Measurements from ENCODE around the gene SPOCK3. TPM values are rescaled to one million over a fixed set of nuclear protein-coding genes. Genes with fewer than 3 reads are reported as not detected.

The SPOCK3 gene
- total RNA-seq, 2 donors from 2014 or later = 21.1 to 22.5 TPM

DNA sequence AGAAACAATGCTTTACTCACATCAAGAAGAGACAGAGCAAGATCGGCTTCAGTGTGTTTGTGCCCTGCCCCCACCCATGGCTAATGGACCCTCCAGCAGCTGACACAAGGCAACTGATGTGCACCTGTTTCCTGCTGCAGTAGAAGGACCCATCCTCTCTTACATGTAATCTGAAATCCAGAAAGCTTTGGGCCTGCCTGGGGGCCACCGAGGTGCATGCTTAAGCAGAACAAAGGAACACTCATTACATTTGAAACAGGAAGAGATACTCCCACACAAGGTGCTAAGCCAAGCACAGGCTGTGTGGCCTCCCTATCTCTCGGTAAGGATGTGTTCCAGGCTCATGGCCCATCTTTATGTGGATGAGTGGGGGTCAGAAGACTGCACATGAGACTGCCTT lies 338.0 kb downstream of the SPOCK3 start:
- H3K27me3 ChIP-seq (ENCODE audit: control insufficient read depth, insufficient read depth, low read length, poor library complexity, severe bottlenecking) = no peaks in the 10 kb centered on the region
- H3K9me3 ChIP-seq (ENCODE audit: control insufficient read depth, low read length) = no peaks in the 10 kb centered on the region
- no peak for DNase-seq
- H3K27me3 Mint-ChIP-seq (ENCODE audit: insufficient read depth) = no peaks in the 10 kb centered on the region
- TF ChIP-seq, protein P1, sequence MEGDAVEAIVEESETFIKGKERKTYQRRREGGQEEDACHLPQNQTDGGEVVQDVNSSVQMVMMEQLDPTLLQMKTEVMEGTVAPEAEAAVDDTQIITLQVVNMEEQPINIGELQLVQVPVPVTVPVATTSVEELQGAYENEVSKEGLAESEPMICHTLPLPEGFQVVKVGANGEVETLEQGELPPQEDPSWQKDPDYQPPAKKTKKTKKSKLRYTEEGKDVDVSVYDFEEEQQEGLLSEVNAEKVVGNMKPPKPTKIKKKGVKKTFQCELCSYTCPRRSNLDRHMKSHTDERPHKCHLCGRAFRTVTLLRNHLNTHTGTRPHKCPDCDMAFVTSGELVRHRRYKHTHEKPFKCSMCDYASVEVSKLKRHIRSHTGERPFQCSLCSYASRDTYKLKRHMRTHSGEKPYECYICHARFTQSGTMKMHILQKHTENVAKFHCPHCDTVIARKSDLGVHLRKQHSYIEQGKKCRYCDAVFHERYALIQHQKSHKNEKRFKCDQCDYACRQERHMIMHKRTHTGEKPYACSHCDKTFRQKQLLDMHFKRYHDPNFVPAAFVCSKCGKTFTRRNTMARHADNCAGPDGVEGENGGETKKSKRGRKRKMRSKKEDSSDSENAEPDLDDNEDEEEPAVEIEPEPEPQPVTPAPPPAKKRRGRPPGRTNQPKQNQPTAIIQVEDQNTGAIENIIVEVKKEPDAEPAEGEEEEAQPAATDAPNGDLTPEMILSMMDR (conservative IDR thresholded peaks at IDR 0.05) = no peak
- no peak overlapping the region for H3K4me3 Mint-ChIP-seq
- peaks cover 9% of the 10 kb centered on the region for H3K4me1 Mint-ChIP-seq
- H3K27ac ChIP-seq (ENCODE audit: low read depth, low read length) = no peak overlapping the region
- no peaks in the 10 kb centered on the region for H3K9me3 Mint-ChIP-seq
- no peak overlapping the region for H3K4me3 ChIP-seq (ENCODE audit: low read length)
- H3K27ac Mint-ChIP-seq = no peak overlapping the region
- no peaks in the 10 kb centered on the region for H3K4me1 ChIP-seq (ENCODE audit: control insufficient read depth, insufficient read depth, low read length)
- 86 to 100% methylated on average over 1 to 3 of the region's 3 CpGs for WGBS, 2 experiments (ENCODE audit: insufficient coverage in 1 of 2, insufficient read length in 1 of 2)
- no peaks in the 10 kb centered on the region for H3K36me3 Mint-ChIP-seq (ENCODE audit: low read depth)
- H3K9ac ChIP-seq (ENCODE audit: extremely low read depth, low read length, poor library complexity, severe bottlenecking) = no peak overlapping the region
- H3K36me3 ChIP-seq (ENCODE audit: control insufficient read depth, insufficient read depth, low read length) = no peaks in the 10 kb centered on the region

DNA sequence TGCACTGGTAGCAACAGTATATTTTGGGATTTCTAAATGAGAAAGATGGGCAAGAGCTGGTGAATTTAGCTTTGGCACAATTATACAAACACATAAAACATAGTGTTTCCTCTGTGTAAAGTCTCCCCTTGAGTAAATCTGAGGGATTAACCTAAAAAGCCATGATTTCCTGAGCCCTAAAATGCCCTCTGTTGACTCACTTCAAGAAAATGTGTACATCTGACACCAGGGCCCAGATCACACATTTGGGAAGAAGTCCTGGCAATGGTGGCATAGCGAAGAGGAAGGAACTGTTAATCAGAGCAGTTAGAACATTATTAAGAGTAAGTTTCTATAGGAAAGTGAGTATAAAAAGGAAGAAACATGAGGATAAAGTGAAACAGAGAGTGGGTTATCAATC lies 338.5 kb downstream of the SPOCK3 start:
- Histone ChIP-seq H3K9ac (ENCODE audit: extremely low read depth, low read length, poor library complexity, severe bottlenecking) (no peak overlapping the region), H3K27me3 (ENCODE audit: control insufficient read depth, insufficient read depth, low read length, poor library complexity, severe bottlenecking) (no peaks in the 10 kb centered on the region), H3K4me3 (ENCODE audit: low read length) (no peak overlapping the region), H3K36me3 (ENCODE audit: control insufficient read depth, insufficient read depth, low read length) (no peaks in the 10 kb centered on the region), H3K9me3 (ENCODE audit: control insufficient read depth, low read length) (no peaks in the 10 kb centered on the region), H3K4me1 (ENCODE audit: control insufficient read depth, insufficient read depth, low read length) (no peaks in the 10 kb centered on the region), H3K27ac (ENCODE audit: low read depth, low read length) (no peak overlapping the region)
- Mint-ChIP-seq H3K27me3 (ENCODE audit: insufficient read depth) (no peaks in the 10 kb centered on the region), H3K36me3 (ENCODE audit: low read depth) (no peaks in the 10 kb centered on the region), H3K4me1 (peaks cover 9% of the 10 kb centered on the region), H3K9me3 (no peaks in the 10 kb centered on the region), H3K4me3 (no peak overlapping the region), H3K27ac (no peak overlapping the region)
- WGBS, 2 experiments (ENCODE audit: insufficient coverage in 1 of 2, insufficient read length in 1 of 2) = 98 to 100% methylated on average over 1 of the region's 1 CpG
- DNase-seq = no peak
- TF ChIP-seq, protein P1 (conservative IDR thresholded peaks at IDR 0.05) = no peak

DNA sequence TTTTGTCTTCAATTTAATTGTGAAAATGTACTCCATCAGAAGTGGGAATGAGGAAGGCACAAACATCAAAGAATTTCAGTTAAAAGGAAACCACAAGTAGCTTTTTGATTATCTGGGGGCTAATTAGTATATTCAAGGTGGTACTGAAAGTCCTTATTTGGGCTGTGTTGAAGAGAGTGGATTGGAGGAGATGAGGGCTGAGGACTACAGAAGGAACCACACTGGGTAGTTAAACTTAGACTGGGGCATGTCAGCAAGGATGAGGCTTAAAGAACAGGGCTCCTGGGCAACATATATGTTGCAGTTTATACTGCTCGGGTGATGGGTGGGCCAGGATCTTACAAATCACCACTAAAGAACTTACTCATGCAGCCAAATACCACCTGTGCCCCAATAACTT lies 346.8 kb downstream of the SPOCK3 start:
- Histone ChIP-seq H3K27ac (ENCODE audit: low read depth, low read length) (no peak overlapping the region), H3K27me3 (ENCODE audit: control insufficient read depth, insufficient read depth, low read length, poor library complexity, severe bottlenecking) (no peaks in the 10 kb centered on the region), H3K4me1 (ENCODE audit: control insufficient read depth, insufficient read depth, low read length) (peaks cover 4% of the 10 kb centered on the region), H3K4me3 (ENCODE audit: low read length) (no peak overlapping the region), H3K36me3 (ENCODE audit: control insufficient read depth, insufficient read depth, low read length) (no peaks in the 10 kb centered on the region), H3K9ac (ENCODE audit: extremely low read depth, low read length, poor library complexity, severe bottlenecking) (no peak overlapping the region), H3K9me3 (ENCODE audit: control insufficient read depth, low read length) (no peaks in the 10 kb centered on the region)
- Mint-ChIP-seq H3K27me3 (ENCODE audit: insufficient read depth) (no peaks in the 10 kb centered on the region), H3K4me3 (no peak overlapping the region), H3K9me3 (no peaks in the 10 kb centered on the region), H3K4me1 (no peaks in the 10 kb centered on the region), H3K27ac (no peak overlapping the region), H3K36me3 (ENCODE audit: low read depth) (no peaks in the 10 kb centered on the region)
- TF ChIP-seq, protein P1 (conservative IDR thresholded peaks at IDR 0.05) = no peak
- DNase-seq = no peak
- 100% methylated on average over 1 of the region's 1 CpG; no CpG with 5 or more reads in 1 of the 2 experiments for WGBS, 2 experiments (ENCODE audit: insufficient coverage in 1 of 2, insufficient read length in 1 of 2)
